ENCODE measurements around the gene GRM7.
A peak's percentile ranks its signal among the peaks of the same experiment; 100 is the strongest.

Gene GRM7

GRCh38 chr3:7610634-7611033 lies 749.7 kb downstream of the GRM7 start:
- DNase-seq: no peak

GRCh38 chr3:7615043-7615442 lies 754.1 kb downstream of the GRM7 start:
- no peak for DNase-seq

- DNase-seq: no peak
These were observed 757.7 kb downstream of the GRM7 start for GRCh38 chr3:7618606-7619005.

- no peak for DNase-seq
These were observed 759.5 kb downstream of the GRM7 start for GRCh38 chr3:7620401-7620800.

GRCh38 chr3:7621046-7621630 lies 760.2 kb downstream of the GRM7 start:
- DNase-seq: no peak

- no peak for DNase-seq
These were observed 760.7 kb downstream of the GRM7 start for GRCh38 chr3:7621651-7622050.

GRCh38 chr3:7625021-7625420 lies 764.1 kb downstream of the GRM7 start:
- DNase-seq: no peak

- no peak for DNase-seq
These were observed 769.5 kb downstream of the GRM7 start for GRCh38 chr3:7630351-7630911.

GRCh38 chr3:7630925-7631324 lies 770.0 kb downstream of the GRM7 start:
- no peak for DNase-seq

- DNase-seq: no peak
These were observed 771.4 kb downstream of the GRM7 start for GRCh38 chr3:7632305-7632704.

GRCh38 chr3:7637694-7638093 lies 776.8 kb downstream of the GRM7 start:
- DNase-seq: no peak

- DNase-seq: no peak
These were observed 777.2 kb downstream of the GRM7 start for GRCh38 chr3:7638103-7638502.

GRCh38 chr3:7640787-7641186 lies 779.9 kb downstream of the GRM7 start:
- DNase-seq: no peak

- no peak for DNase-seq
These were observed 785.9 kb downstream of the GRM7 start for GRCh38 chr3:7646851-7647250.

- no peak for DNase-seq
These were observed 789.6 kb downstream of the GRM7 start for GRCh38 chr3:7650466-7650865.

GRCh38 chr3:7651274-7651673 lies 790.4 kb downstream of the GRM7 start:
- DNase-seq: no peak

- no peak for DNase-seq
These were observed 796.5 kb downstream of the GRM7 start for GRCh38 chr3:7657214-7658112.

- no peak for DNase-seq
These were observed 797.4 kb downstream of the GRM7 start for GRCh38 chr3:7658294-7658693.

- no peak for DNase-seq
These were observed 798.2 kb downstream of the GRM7 start for GRCh38 chr3:7659079-7659478.

GRCh38 chr3:7663771-7664170 lies 802.9 kb downstream of the GRM7 start:
- DNase-seq: no peak

GRCh38 chr3:7667774-7668173 lies 806.9 kb downstream of the GRM7 start:
- DNase-seq: no peak

GRCh38 chr3:7669641-7670040 lies 808.7 kb downstream of the GRM7 start:
- no peak for DNase-seq

- DNase-seq: no peak
These were observed 817.6 kb downstream of the GRM7 start for GRCh38 chr3:7678521-7678920.

- DNase-seq: peak; percentile 93
These were observed 821.9 kb downstream of the GRM7 start for GRCh38 chr3:7682822-7683229.
